ENCODE data around the gene PIP4K2A. TPM values are rescaled to one million over a fixed set of nuclear protein-coding genes. Genes with fewer than 3 reads are reported as not detected.

The PIP4K2A gene
- total and polyA plus RNA-seq, 9 donors, result 4.3 to 85.6 (median 18.4) TPM

- intact Hi-C loops (cut with DNase I), result no loop called here
- no peak for TF ChIP-seq POLR2A (IDR thresholded peaks at IDR 0.05)
- TF ChIP-seq, protein P1, sequence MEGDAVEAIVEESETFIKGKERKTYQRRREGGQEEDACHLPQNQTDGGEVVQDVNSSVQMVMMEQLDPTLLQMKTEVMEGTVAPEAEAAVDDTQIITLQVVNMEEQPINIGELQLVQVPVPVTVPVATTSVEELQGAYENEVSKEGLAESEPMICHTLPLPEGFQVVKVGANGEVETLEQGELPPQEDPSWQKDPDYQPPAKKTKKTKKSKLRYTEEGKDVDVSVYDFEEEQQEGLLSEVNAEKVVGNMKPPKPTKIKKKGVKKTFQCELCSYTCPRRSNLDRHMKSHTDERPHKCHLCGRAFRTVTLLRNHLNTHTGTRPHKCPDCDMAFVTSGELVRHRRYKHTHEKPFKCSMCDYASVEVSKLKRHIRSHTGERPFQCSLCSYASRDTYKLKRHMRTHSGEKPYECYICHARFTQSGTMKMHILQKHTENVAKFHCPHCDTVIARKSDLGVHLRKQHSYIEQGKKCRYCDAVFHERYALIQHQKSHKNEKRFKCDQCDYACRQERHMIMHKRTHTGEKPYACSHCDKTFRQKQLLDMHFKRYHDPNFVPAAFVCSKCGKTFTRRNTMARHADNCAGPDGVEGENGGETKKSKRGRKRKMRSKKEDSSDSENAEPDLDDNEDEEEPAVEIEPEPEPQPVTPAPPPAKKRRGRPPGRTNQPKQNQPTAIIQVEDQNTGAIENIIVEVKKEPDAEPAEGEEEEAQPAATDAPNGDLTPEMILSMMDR (IDR thresholded peaks at IDR 0.05), result no peak
- TF ChIP-seq EP300 (IDR thresholded peaks at IDR 0.05), result no peak
- no peak for DNase-seq
- Histone ChIP-seq H3K36me3 (no peaks in the 10 kb centered on the region), H3K27me3 (no peaks in the 10 kb centered on the region), H3K4me1 (ENCODE audit: insufficient read depth) (peaks cover 4% of the 10 kb centered on the region), H3K9me3 (no peaks in the 10 kb centered on the region), H3K4me3 (no peak overlapping the region), H3K27ac (no peak overlapping the region)
- 45 to 57% (median 51%) methylated on average over 12 of the region's 12 CpGs for WGBS, 3 donors
Measured at GRCh38 chr10:22651276-22651980, 63.0 kb downstream of the PIP4K2A start.

GRCh38 chr10:22649994-22650393, 64.4 kb downstream of the PIP4K2A start:
- H3K4me1 ChIP-seq (ENCODE audit: insufficient read depth), result peaks cover 4% of the 10 kb centered on the region
- H3K27ac ChIP-seq, result no peak overlapping the region
- WGBS, 3 donors, result 95 to 96% (median 95%) methylated on average over 4 of the region's 4 CpGs
- intact Hi-C loops (cut with DNase I), result no loop called here
- TF ChIP-seq, protein P1 (IDR thresholded peaks at IDR 0.05), result no peak
- TF ChIP-seq POLR2A (IDR thresholded peaks at IDR 0.05) (no peak), EP300 (IDR thresholded peaks at IDR 0.05) (no peak)
- no peak overlapping the region for H3K4me3 ChIP-seq
- no peaks in the 10 kb centered on the region for H3K27me3 ChIP-seq
- no peak for DNase-seq
- no peaks in the 10 kb centered on the region for H3K9me3 ChIP-seq
- no peaks in the 10 kb centered on the region for H3K36me3 ChIP-seq

GRCh38 chr10:22649390-22649841, 65.0 kb downstream of the PIP4K2A start:
- TF ChIP-seq, protein P1 (IDR thresholded peaks at IDR 0.05), result no peak
- TF ChIP-seq EP300 (IDR thresholded peaks at IDR 0.05) (no peak), POLR2A (IDR thresholded peaks at IDR 0.05) (no peak)
- Histone ChIP-seq H3K36me3 (no peaks in the 10 kb centered on the region), H3K4me1 (ENCODE audit: insufficient read depth) (peaks cover 4% of the 10 kb centered on the region), H3K27me3 (no peaks in the 10 kb centered on the region), H3K9me3 (no peaks in the 10 kb centered on the region), H3K27ac (no peak overlapping the region), H3K4me3 (no peak overlapping the region)
- 72 to 87% (median 85%) methylated on average over 9 of the region's 9 CpGs for WGBS, 3 donors
- DNase-seq, result no peak
- intact Hi-C loops (cut with DNase I), result no loop called here

DNA sequence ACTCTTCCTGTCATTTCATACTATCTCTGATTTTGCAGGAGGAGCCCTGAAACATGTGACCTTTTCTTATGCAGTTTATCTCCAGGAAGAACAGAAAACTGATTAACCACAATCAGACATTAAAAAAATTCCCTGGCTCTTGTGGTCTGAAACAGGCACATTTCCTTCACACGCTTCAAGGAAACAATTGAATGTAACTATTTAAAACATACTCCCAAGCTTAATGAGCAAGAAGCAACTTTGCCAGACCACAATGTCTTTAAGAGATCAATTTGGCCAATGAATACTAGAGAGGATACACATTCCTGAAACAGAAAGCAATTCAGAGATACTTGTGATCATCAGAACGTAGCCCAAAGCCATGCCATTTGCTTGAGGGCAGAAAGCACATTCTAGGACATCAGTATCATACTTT, 65.8 kb downstream of the PIP4K2A start:
- TF ChIP-seq EP300 (IDR thresholded peaks at IDR 0.05) (no peak), POLR2A (IDR thresholded peaks at IDR 0.05) (no peak)
- TF ChIP-seq, protein P1 (IDR thresholded peaks at IDR 0.05), result no peak
- 6 to 12% (median 11%) methylated on average over 2 of the region's 2 CpGs for WGBS, 3 donors
- intact Hi-C loops (cut with DNase I), result no loop called here
- H3K27ac ChIP-seq, result no peak overlapping the region
- no peak for DNase-seq
- no peaks in the 10 kb centered on the region for H3K9me3 ChIP-seq
- H3K27me3 ChIP-seq, result no peaks in the 10 kb centered on the region
- H3K36me3 ChIP-seq, result no peaks in the 10 kb centered on the region
- H3K4me1 ChIP-seq (ENCODE audit: insufficient read depth), result peaks cover 4% of the 10 kb centered on the region
- H3K4me3 ChIP-seq, result no peak overlapping the region
